HG02798 (cell line): Measurements from ENCODE around the gene RPSA.
"Not testable (repeated sequence)": the region's sequence is repeated elsewhere in the genome, so short reads cannot be mapped to it uniquely, and the experiment has no call there.

Experiments used
- ATAC-seq: cut with Tn5 transposase; IDR thresholded peaks from one replicate; pipeline ENCODE4 v1.9.1; 2021; ENCODE audit warnings: mild to moderate bottlenecking; ENCODE audit not compliant: unreplicated experiment, poor library complexity

Gene RPSA

GRCh38 chr3:39453134-39453533 lies 46.6 kb downstream of the RPSA start:
- ATAC-seq = no peak

DNA sequence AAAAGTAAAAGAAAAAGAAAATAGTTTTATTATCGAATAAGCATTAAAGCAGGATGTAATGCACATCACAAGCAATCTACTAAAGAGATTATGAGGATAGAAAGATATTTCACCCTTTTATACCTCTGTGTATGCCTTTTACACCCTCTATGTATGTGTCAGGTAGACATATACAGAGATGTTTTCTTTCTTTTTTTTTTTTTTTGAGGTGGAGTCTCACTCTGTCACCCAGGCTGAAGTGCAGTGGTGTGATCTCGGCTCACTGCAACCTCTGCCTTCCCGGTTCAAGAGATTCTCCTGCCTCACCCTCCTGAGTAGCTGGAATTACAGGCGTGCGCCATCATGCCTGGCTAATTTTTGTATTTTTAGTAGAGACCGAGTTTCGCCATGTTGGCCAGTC lies 47.4 kb downstream of the RPSA start:
- not testable (repeated sequence) for ATAC-seq

GRCh38 chr3:39454591-39455217 lies 48.2 kb downstream of the RPSA start:
- ATAC-seq = no peak

GRCh38 chr3:39456159-39456558 lies 49.6 kb downstream of the RPSA start:
- no peak for ATAC-seq

- ATAC-seq = no peak
Measured at GRCh38 chr3:39457361-39457760, 50.8 kb downstream of the RPSA start.

DNA sequence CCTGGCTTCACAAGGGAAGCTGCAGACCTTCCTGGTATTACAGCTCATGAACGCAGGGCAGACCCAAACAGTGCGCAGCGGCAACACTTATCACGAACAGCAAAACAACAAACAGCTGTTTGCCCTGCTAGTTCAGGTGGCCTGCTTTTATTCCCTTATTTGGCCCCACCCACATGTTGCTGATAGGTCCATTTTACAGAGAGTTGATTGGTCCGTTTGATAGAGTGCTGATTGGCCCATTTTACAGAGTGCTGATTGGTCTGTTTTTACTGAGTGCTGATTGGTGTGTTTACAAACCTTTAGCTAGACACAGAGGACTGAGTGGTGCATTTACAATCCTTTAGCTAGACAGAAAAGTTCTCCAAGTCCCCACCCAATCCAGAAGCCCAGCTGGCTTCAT lies 52.1 kb downstream of the RPSA start:
- not testable (repeated sequence) for ATAC-seq

GRCh38 chr3:39460677-39461076 lies 54.2 kb downstream of the RPSA start:
- ATAC-seq = no peak
